DND-41 (cell line): ENCODE results near the gene SLC30A9.

Source experiments
- EZH2 ChIP-seq: IDR thresholded peaks from 3 replicates; pipeline ENCODE4 v1.6.1; 2012; ENCODE audit warnings: borderline replicate concordance, low read depth, mild to moderate bottlenecking, moderate library complexity, low read length, inconsistent platforms; ENCODE audit not compliant: severe bottlenecking
- TF ChIP-seq, protein P1 (sequence below): IDR thresholded peaks from 2 replicates; pipeline ENCODE4 v1.5.1; 2012; ENCODE audit warnings: borderline replicate concordance, low read length, moderate library complexity, mild to moderate bottlenecking; ENCODE audit not compliant: poor library complexity, severe bottlenecking; ENCODE audit errors: extremely low read depth

GRCh38 chr4:41985151-41985550 lies 5.2 kb upstream of the SLC30A9 start:
- TF ChIP-seq, protein P1, sequence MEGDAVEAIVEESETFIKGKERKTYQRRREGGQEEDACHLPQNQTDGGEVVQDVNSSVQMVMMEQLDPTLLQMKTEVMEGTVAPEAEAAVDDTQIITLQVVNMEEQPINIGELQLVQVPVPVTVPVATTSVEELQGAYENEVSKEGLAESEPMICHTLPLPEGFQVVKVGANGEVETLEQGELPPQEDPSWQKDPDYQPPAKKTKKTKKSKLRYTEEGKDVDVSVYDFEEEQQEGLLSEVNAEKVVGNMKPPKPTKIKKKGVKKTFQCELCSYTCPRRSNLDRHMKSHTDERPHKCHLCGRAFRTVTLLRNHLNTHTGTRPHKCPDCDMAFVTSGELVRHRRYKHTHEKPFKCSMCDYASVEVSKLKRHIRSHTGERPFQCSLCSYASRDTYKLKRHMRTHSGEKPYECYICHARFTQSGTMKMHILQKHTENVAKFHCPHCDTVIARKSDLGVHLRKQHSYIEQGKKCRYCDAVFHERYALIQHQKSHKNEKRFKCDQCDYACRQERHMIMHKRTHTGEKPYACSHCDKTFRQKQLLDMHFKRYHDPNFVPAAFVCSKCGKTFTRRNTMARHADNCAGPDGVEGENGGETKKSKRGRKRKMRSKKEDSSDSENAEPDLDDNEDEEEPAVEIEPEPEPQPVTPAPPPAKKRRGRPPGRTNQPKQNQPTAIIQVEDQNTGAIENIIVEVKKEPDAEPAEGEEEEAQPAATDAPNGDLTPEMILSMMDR: no peak
- TF ChIP-seq EZH2: no peak
